T-cell (primary cell): ENCODE results near the gene CLEC3A. TPM values are rescaled to one million over a fixed set of nuclear protein-coding genes. Genes with fewer than 3 reads are reported as not detected.
A peak's percentile ranks its signal among the peaks of the same experiment; 100 is the strongest.

Experiments
- ATAC-seq, 4 experiments: fragments of 200-7000 bp in 3 of 4; fragments of 150-1000 bp in 1 of 4; cut with Tn5 transposase; replicated peaks in 1 of 4; 1 replicate in 3 of 4; 2 replicates in 1 of 4; pipeline ENCODE4 v1.10.0; 2021; ENCODE audit warnings: moderate library complexity in 3 of 4, mild to moderate bottlenecking in 2 of 4, moderate number of reproducible peaks in 1 of 4
- CTCF ChIA-PET, 2 donors: fragments of 300-600 bp; sonication (Branson Sonifier 250); formaldehyde crosslinking; loops; one replicate each; lab custom pipeline; 2022; ENCODE audit warnings: antibody characterized with exemption in 2 of 2; lab: Charles Lee
- POLR2A ChIA-PET, 2 donors: fragments of 300-600 bp; sonication (Branson Sonifier 250); formaldehyde crosslinking; loops; one replicate each; lab custom pipeline; 2022; ENCODE audit warnings: antibody characterized with exemption in 2 of 2; lab: Charles Lee
- DNase-seq, 35 experiments: peaks; one replicate each; pipeline versions ENCODE4 v3.0.0 to v3.0.0-alpha.2; 2013 to 2023
- H3K27ac ChIP-seq: one replicate; pipeline ENCODE4 v1.5.1; 2013; ENCODE audit warnings: low read length
- H3K27me3 ChIP-seq, 2 experiments: replicated peaks in 1 of 2; 1 replicate in 1 of 2; 2 replicates in 1 of 2; pipeline versions ENCODE4 v1.6.1 to v1.7.0; 2013; ENCODE audit warnings: low read length in 1 of 2, mixed read lengths in 1 of 2; ENCODE audit not compliant: control insufficient read depth in 2 of 2, insufficient read depth in 2 of 2; ENCODE audit errors: extremely low read depth in 1 of 2
- H3K36me3 ChIP-seq, 2 donors: 1 replicate in 1 of 2; 2 replicates in 1 of 2; pipeline versions ENCODE4 v1.6.1 to v1.7.0; 2013; ENCODE audit warnings: low read length in 1 of 2; ENCODE audit not compliant: control insufficient read depth in 2 of 2, insufficient read depth in 1 of 2; ENCODE audit errors: extremely low read depth in 1 of 2
- H3K4me1 ChIP-seq, 2 experiments: 1 replicate in 1 of 2; 2 replicates in 1 of 2; pipeline versions ENCODE4 v1.6.1 to v1.7.0; 2013; ENCODE audit warnings: low read length in 2 of 2, mixed read lengths in 1 of 2; ENCODE audit not compliant: insufficient read depth in 2 of 2, control insufficient read depth in 1 of 2; ENCODE audit errors: extremely low read depth in 1 of 2
- H3K4me3 ChIP-seq, 2 donors: 1 replicate in 1 of 2; 2 replicates in 1 of 2; pipeline versions ENCODE4 v1.5.1 to v1.7.0; 2013; ENCODE audit warnings: mild to moderate bottlenecking in 2 of 2, low read length in 1 of 2, moderate library complexity in 1 of 2; ENCODE audit not compliant: control insufficient read depth in 1 of 2; ENCODE audit errors: extremely low read depth in 1 of 2
- H3K9me3 ChIP-seq: 2 replicates; pipeline ENCODE4 v1.7.0; 2013
- H3K27ac Mint-ChIP-seq, 2 donors: one replicate each; pipeline ENCODE4 v1.8.0; 2020 to 2021; ENCODE audit warnings: mild to moderate bottlenecking in 2 of 2, mixed read lengths in 2 of 2
- H3K27me3 Mint-ChIP-seq, 2 donors: one replicate each; pipeline ENCODE4 v1.8.0; 2021 to 2022; ENCODE audit warnings: mixed read lengths in 2 of 2
- H3K36me3 Mint-ChIP-seq: one replicate; pipeline ENCODE4 v1.8.0; 2021; ENCODE audit warnings: mixed read lengths
- H3K4me1 Mint-ChIP-seq, 3 donors: one replicate each; pipeline ENCODE4 v1.8.0; 2020 to 2022; ENCODE audit warnings: mixed read lengths in 3 of 3, mild to moderate bottlenecking in 1 of 3
- H3K4me3 Mint-ChIP-seq, 3 donors: one replicate each; pipeline ENCODE4 v1.8.0; 2020 to 2022; ENCODE audit warnings: mild to moderate bottlenecking in 3 of 3, mixed read lengths in 3 of 3, moderate library complexity in 3 of 3
- H3K9me3 Mint-ChIP-seq, 3 donors: one replicate each; pipeline ENCODE4 v1.8.0; 2020 to 2022; ENCODE audit warnings: mixed read lengths in 3 of 3
- WGBS: methylation state at CpG from one replicate; pipeline ENCODE4 v1.1.5; 2013; ENCODE audit warnings: missing lambda C conversion rate; ENCODE audit not compliant: insufficient coverage; 5-methylcytosine and 5-hydroxymethylcytosine counted together
- total RNA-seq, 35 experiments: library from RNA in 6 of 35; stranded (reverse) in 6 of 35; fragments of 120-200 nt in 1 of 35; gene quantifications; one replicate each; pipeline versions ENCODE4 v1.2.1 to v1.2.4 and lab custom pipeline; 2013 to 2026

The CLEC3A gene
- total RNA-seq, 5 donors from 2014 or later (not counting 1 experiment from before 2014, with no cell fraction given) = not detected

DNA sequence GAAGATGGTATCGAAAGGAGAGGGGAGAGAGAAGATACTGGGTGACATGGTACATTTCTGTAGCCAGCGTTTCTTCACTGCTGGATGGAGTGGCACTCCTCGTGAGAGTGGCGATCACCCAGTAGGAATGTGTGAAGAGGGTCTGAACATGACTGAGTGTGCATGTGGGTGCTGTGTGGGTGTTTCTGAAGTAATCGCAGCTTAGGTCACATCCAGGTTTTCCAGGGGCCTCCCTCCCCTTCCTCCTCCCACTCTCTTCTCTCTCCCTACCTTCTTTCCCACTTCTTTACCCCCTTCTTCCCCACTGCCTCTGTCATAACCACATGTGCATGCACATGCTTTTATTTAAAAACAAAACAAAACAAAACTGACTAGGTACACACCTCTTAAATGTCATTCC lies 1.8 kb downstream of the CLEC3A start:
- Mint-ChIP-seq H3K27ac (no peak overlapping the region), H3K27me3 (peaks cover 13% of the 10 kb centered on the region in 2 donors), H3K36me3 (no peaks in the 10 kb centered on the region), H3K4me1 (no peaks in the 10 kb centered on the region), H3K9me3 (no peaks in the 10 kb centered on the region), H3K4me3 (no peak overlapping the region)
- H3K27ac ChIP-seq = no peak overlapping the region
- POLR2A ChIA-PET = no interaction called here
- H3K36me3 ChIP-seq = no peaks in the 10 kb centered on the region
- ATAC-seq (no peak), DNase-seq (no peak)
- WGBS = 69% methylated on average over 2 of the region's 5 CpGs
- no peaks in the 10 kb centered on the region for H3K4me1 ChIP-seq
- no peaks in the 10 kb centered on the region for H3K9me3 ChIP-seq
- peaks cover 0 to 9% of the 10 kb centered on the region in 2 experiments for H3K27me3 ChIP-seq
- H3K4me3 ChIP-seq = no peak overlapping the region
- CTCF ChIA-PET = no interaction called here

DNA sequence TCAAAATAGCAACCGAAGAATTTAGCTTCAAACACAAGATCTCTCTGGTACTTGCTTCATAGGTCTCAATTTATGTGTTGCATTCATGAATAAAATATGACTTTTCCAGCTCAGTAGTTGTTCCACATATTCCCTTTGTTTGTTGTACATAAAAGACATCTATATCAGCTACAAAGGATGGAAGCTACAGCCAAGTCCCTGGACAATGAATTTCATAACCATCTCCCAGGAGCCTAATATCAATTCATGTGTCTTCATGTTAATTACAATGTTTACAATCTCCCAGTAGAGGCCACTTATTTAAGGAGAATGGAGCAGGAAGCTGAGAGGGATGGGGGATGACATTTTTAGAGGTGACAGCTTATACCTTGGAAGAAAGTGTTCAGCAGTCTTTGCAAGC lies 3.3 kb downstream of the CLEC3A start:
- Mint-ChIP-seq H3K4me1 (no peaks in the 10 kb centered on the region), H3K36me3 (no peaks in the 10 kb centered on the region), H3K9me3 (no peaks in the 10 kb centered on the region), H3K27ac (no peak overlapping the region), H3K27me3 (peaks cover 11 to 12% of the 10 kb centered on the region in 2 donors), H3K4me3 (no peak overlapping the region)
- no peaks in the 10 kb centered on the region for H3K4me1 ChIP-seq
- CTCF ChIA-PET = interaction anchor here in 1 of 2 donors (0.6 kb wide), 2 partner anchors 50 to 84 kb away, joined by 3 read pairs; no protein-coding TSS in a partner anchor
- ATAC-seq (no peak), DNase-seq (no peak)
- POLR2A ChIA-PET = no interaction called here
- peaks cover 0 to 9% of the 10 kb centered on the region in 2 experiments for H3K27me3 ChIP-seq
- H3K36me3 ChIP-seq = no peaks in the 10 kb centered on the region
- no peak overlapping the region for H3K4me3 ChIP-seq
- no peak overlapping the region for H3K27ac ChIP-seq
- no peaks in the 10 kb centered on the region for H3K9me3 ChIP-seq
- no CpG with 5 or more reads among the region's 1 CpG for WGBS

DNA sequence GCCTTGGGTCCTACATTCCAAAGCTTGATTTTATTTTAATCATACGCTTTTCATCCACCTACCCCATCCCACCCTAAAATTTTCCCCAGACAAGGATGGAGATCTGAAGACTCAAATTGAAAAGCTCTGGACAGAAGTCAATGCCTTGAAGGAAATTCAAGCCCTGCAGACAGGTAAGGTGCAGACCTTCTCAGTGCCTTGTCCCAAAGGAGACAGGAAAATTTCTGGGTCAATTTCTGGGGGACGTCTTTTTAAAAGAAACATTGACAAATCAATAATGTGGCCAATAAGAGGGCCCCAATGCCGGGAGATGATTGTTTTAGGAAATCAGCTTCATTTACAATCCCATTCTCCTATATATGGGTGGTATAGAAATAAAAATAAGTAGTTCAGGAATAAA lies 5.7 kb downstream of the CLEC3A start:
- H3K27me3 ChIP-seq = no peaks in the 10 kb centered on the region
- H3K27ac Mint-ChIP-seq = no peak overlapping the region
- DNase-seq (no peak), ATAC-seq (no peak)
- H3K36me3 Mint-ChIP-seq = no peaks in the 10 kb centered on the region
- CTCF ChIA-PET = no interaction called here
- no peak overlapping the region for H3K4me3 ChIP-seq
- no peaks in the 10 kb centered on the region for H3K4me1 ChIP-seq
- no peak overlapping the region for H3K27ac ChIP-seq
- POLR2A ChIA-PET = no interaction called here
- H3K9me3 Mint-ChIP-seq = no peaks in the 10 kb centered on the region
- peaks cover 0 to 2% (median 0%) of the 10 kb centered on the region in 3 donors for H3K4me1 Mint-ChIP-seq
- peaks cover 5 to 12% of the 10 kb centered on the region in 2 donors for H3K27me3 Mint-ChIP-seq
- no peaks in the 10 kb centered on the region for H3K36me3 ChIP-seq
- WGBS = 80% methylated on average over 1 of the region's 3 CpGs
- H3K4me3 Mint-ChIP-seq = no peak overlapping the region
- H3K9me3 ChIP-seq = no peaks in the 10 kb centered on the region

DNA sequence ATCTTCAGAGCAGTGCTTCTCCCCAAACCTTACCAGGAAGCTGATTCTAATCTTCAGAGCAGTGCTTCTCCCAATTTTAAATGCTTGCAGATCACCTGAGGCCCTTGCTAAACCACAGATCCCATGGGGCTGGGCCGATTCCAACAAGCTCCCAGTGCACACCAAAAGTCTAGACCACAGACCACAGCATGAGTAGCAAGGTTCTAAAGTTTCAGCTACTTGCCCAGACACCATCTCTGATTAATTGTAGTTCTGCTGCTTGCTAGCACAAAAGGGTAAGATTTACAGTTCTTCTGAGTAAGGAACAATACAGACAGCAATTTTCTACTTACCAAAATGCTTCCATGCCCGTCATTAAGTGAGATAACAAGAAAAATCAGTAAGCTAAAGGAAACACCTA lies 12.2 kb downstream of the CLEC3A start:
- CTCF ChIA-PET = no interaction called here

DNA sequence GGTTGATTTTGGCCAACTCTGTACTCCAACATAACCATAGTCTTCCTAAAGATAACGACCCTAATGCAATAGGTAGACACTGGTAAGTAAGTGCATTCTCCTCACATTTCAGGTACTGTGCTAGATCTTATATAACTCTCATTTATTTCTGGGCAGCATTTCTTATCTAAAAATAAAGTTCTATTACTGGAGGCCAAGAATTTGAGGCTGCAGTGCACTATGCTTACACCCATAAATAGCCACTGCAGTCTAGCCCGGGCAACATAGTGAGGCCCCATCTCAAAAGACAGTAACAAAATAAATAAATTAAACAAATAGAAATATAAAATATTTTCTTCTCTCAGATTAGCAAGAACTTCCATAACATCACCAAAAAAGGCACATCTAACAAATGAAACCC lies 12.7 kb downstream of the CLEC3A start:
- ATAC-seq (no peak), DNase-seq (no peak)
- WGBS = no CpG with 5 or more reads among the region's 2 CpGs
- ChIA-PET POLR2A (no interaction called here), CTCF (no interaction called here)
- Histone ChIP-seq H3K27me3 (peaks cover 0 to 3% of the 10 kb centered on the region in 2 experiments), H3K36me3 (no peaks in the 10 kb centered on the region), H3K9me3 (no peaks in the 10 kb centered on the region), H3K4me1 (peaks cover 0 to 27% of the 10 kb centered on the region in 2 experiments), H3K27ac (no peak overlapping the region), H3K4me3 (no peak overlapping the region)
- Mint-ChIP-seq H3K4me1 (peaks cover 10 to 24% (median 13%) of the 10 kb centered on the region in 3 donors), H3K27me3 (peaks cover 2 to 5% of the 10 kb centered on the region in 2 donors), H3K36me3 (no peaks in the 10 kb centered on the region), H3K27ac (no peak overlapping the region), H3K4me3 (peak overlapping the region in 1 of 3 donors; percentile 35), H3K9me3 (no peaks in the 10 kb centered on the region)

More for the DNA sequence above, 12.2 kb downstream of the CLEC3A start:
- POLR2A ChIA-PET = no interaction called here
- Mint-ChIP-seq H3K9me3 (no peaks in the 10 kb centered on the region), H3K27ac (peak overlapping the region in 1 of 2 donors; percentile 32), H3K4me3 (peak overlapping the region in 1 of 3 donors; percentile 35), H3K36me3 (no peaks in the 10 kb centered on the region), H3K27me3 (peaks cover 2 to 5% of the 10 kb centered on the region in 2 donors), H3K4me1 (peaks cover 10 to 24% (median 13%) of the 10 kb centered on the region in 3 donors)
- WGBS = 50% methylated on average over 1 of the region's 2 CpGs
- peak in 2 of 4 experiments; percentile 32 to 38 for ATAC-seq
- no peaks in the 10 kb centered on the region for H3K36me3 ChIP-seq
- no peak overlapping the region for H3K4me3 ChIP-seq
- no peaks in the 10 kb centered on the region for H3K9me3 ChIP-seq
- H3K27me3 ChIP-seq = peaks cover 0 to 3% of the 10 kb centered on the region in 2 experiments
- H3K27ac ChIP-seq = no peak overlapping the region
- no peak for DNase-seq
- H3K4me1 ChIP-seq = peaks cover 0 to 27% of the 10 kb centered on the region in 2 experiments

DNA sequence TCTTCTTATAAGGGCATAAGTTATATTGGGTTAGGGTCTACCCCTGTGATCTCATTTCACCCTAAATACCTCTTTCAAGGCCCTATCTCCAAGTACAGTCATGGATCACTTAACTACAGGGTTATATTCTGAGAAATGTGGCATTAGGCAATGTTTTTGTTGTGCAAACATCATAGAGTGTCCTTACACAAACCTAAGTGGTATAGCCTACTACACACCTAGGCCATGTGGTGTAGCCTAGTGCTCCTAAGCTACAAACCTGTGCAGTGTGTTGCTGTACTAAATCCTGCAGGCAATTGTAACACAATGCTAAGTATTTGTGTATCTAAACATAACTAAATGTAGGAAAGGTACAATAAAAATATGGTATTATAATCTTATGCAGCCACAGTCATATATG lies 18.0 kb downstream of the CLEC3A start:
- Histone ChIP-seq H3K9me3 (no peaks in the 10 kb centered on the region), H3K4me1 (peaks cover 0 to 11% of the 10 kb centered on the region in 2 experiments), H3K27me3 (peaks cover 0 to 4% of the 10 kb centered on the region in 2 experiments), H3K27ac (no peak overlapping the region), H3K4me3 (no peak overlapping the region), H3K36me3 (no peaks in the 10 kb centered on the region)
- Mint-ChIP-seq H3K9me3 (no peaks in the 10 kb centered on the region), H3K36me3 (no peaks in the 10 kb centered on the region), H3K4me3 (no peak overlapping the region), H3K27me3 (peaks cover 18% of the 10 kb centered on the region in 2 donors), H3K4me1 (peaks cover 0 to 5% (median 3%) of the 10 kb centered on the region in 3 donors), H3K27ac (no peak overlapping the region)
- ChIA-PET POLR2A (no interaction called here), CTCF (no interaction called here)
- ATAC-seq = no peak
- no peak for DNase-seq
